GM21360 (cell line): ENCODE data around the gene RNF41.

Source experiments
- ATAC-seq: cut with Tn5 transposase; IDR thresholded peaks from one replicate; pipeline ENCODE4 v1.9.1; 2021; ENCODE audit warnings: mild to moderate bottlenecking, moderate library complexity; ENCODE audit not compliant: unreplicated experiment

The RNF41 gene

GRCh38 chr12:56244494-56244893 is 22.8 kb upstream of the RNF41 start:
- no peak for ATAC-seq

- no peak for ATAC-seq
These were observed 22.0 kb upstream of the RNF41 start for GRCh38 chr12:56243731-56244181.

GRCh38 chr12:56242986-56243385 is 21.3 kb upstream of the RNF41 start:
- ATAC-seq: no peak

GRCh38 chr12:56241424-56242303 is 19.9 kb upstream of the RNF41 start:
- ATAC-seq: no peak

- no peak for ATAC-seq
These were observed 15.8 kb upstream of the RNF41 start for GRCh38 chr12:56237552-56237951.

GRCh38 chr12:56236985-56237384 is 15.3 kb upstream of the RNF41 start:
- ATAC-seq: no peak

- no peak for ATAC-seq
These were observed 14.4 kb upstream of the RNF41 start for GRCh38 chr12:56236091-56236490.

GRCh38 chr12:56234746-56235436 is 13.2 kb upstream of the RNF41 start:
- no peak for ATAC-seq

GRCh38 chr12:56231184-56231582 is 9.5 kb upstream of the RNF41 start:
- no peak for ATAC-seq

GRCh38 chr12:56230432-56231183 is 8.9 kb upstream of the RNF41 start:
- no peak for ATAC-seq

GRCh38 chr12:56229916-56230431 is 8.3 kb upstream of the RNF41 start, which contains the start of gene SLC39A5:
SLC39A5 (plus strand) TSS chr12:56230051; CDS start chr12:56231275, 1,224 bp downstream.
- no peak for ATAC-seq

GRCh38 chr12:56229082-56229481 is 7.4 kb upstream of the RNF41 start:
- ATAC-seq: no peak

- no peak for ATAC-seq
These were observed 3.2 kb upstream of the RNF41 start for GRCh38 chr12:56224954-56225353.

- peak; percentile 65 for ATAC-seq
These were observed 2.5 kb upstream of the RNF41 start, which contains the start of gene NABP2 for GRCh38 chr12:56224102-56224701. NABP2 (plus strand) TSS chr12:56224342; CDS start chr12:56224857, 515 bp downstream.

- ATAC-seq: no peak
These were observed 1.9 kb upstream of the RNF41 start for GRCh38 chr12:56223571-56224101.

- ATAC-seq: no peak
These were observed 791 bp upstream of the RNF41 start for GRCh38 chr12:56222531-56222895.

GRCh38 chr12:56221232-56221756 is 428 bp downstream of the RNF41 start:
- no peak for ATAC-seq

- ATAC-seq: no peak
These were observed 1.0 kb downstream of the RNF41 start for GRCh38 chr12:56220611-56221231.

GRCh38 chr12:56219840-56220239 is 1.9 kb downstream of the RNF41 start:
- ATAC-seq: no peak

- no peak for ATAC-seq
These were observed 5.3 kb downstream of the RNF41 start for GRCh38 chr12:56216461-56216860.
